ENCODE data around the gene GPR156.

The GPR156 gene

GRCh38 chr3:120119846-120120510, 165.0 kb downstream of the GPR156 start:
- Histone ChIP-seq H3K27me3 (ENCODE audit: control insufficient read depth, low read length) (no peaks in the 10 kb centered on the region), H3K79me2 (ENCODE audit: control insufficient read depth, low read length) (no peaks in the 10 kb centered on the region), H3K4me1 (ENCODE audit: control insufficient read depth, low read length) (no peaks in the 10 kb centered on the region), H4K20me1 (ENCODE audit: control insufficient read depth, insufficient read depth, low read depth, low read length) (no peaks in the 10 kb centered on the region), H3K36me3 (ENCODE audit: control insufficient read depth, low read length) (no peaks in the 10 kb centered on the region), H3K4me2 (ENCODE audit: low read length) (no peak overlapping the region), H3K27ac (ENCODE audit: low read depth, low read length) (no peak overlapping the region), H3F3A (ENCODE audit: control insufficient read depth, insufficient read depth) (no peaks in the 10 kb centered on the region), H3K9me3 (ENCODE audit: control insufficient read depth, insufficient read depth, low read length) (peaks cover 6% of the 10 kb centered on the region; the same call in 1 of the 2 replicates), H3K9me2 (replicated peaks; ENCODE audit: control insufficient read depth, low read length) (no peaks in the 10 kb centered on the region), H3K4me3 (ENCODE audit: low read length) (no peak overlapping the region)
- TF ChIP-seq EZH2phosphoT487 (IDR thresholded peaks at IDR 0.05; ENCODE audit: borderline replicate concordance, low read length) (no peak), CTCF (IDR thresholded peaks at IDR 0.05; ENCODE audit: low read depth, low read length, poor library complexity, severe bottlenecking) (no peak)
